ENCODE data around the gene CTNNBIP1. TPM values are rescaled to one million over a fixed set of nuclear protein-coding genes. Genes with fewer than 3 reads are reported as not detected.
A peak's percentile ranks its signal among the peaks of the same experiment; 100 is the strongest.
"Not testable (repeated sequence)": the region's sequence is repeated elsewhere in the genome, so short reads cannot be mapped to it uniquely, and the experiment has no call there.

Gene CTNNBIP1
- total and polyA plus RNA-seq, 10 donors = 7.3 to 17.5 (median 12.1) TPM

GRCh38 chr1:9805006-9805508 is 105.0 kb downstream of the CTNNBIP1 start:
- H3K27me3 ChIP-seq (replicated peaks in 1 of 7) = no peaks in the 10 kb centered on the region
- 83 to 89% (median 85%) methylated on average over 7 of the region's 7 CpGs for WGBS, 5 donors
- no peak overlapping the region for H3K27ac ChIP-seq
- no peak for DNase-seq
- no peak for TF ChIP-seq POLR2AphosphoS5 (IDR thresholded peaks at IDR 0.05)
- peaks cover 0 to 6% (median 0%) of the 10 kb centered on the region in 6 donors for H3K36me3 ChIP-seq
- H3K4me1 ChIP-seq = peaks cover 0 to 80% (median 24%) of the 10 kb centered on the region in 6 donors
- intact Hi-C loops (cut with DNase I; ENCODE audit: low total_unique reads) = no loop called here
- no peak overlapping the region for H3K4me3 ChIP-seq
- no peaks in the 10 kb centered on the region for H3K9me3 ChIP-seq

- H3K4me1 ChIP-seq = peaks cover 8 to 82% (median 29%) of the 10 kb centered on the region in 6 donors
- H3K27me3 ChIP-seq (replicated peaks in 1 of 7); H3K4me3 ChIP-seq; intact Hi-C loops (cut with DNase I; ENCODE audit: low total_unique reads); H3K9me3 ChIP-seq; H3K36me3 ChIP-seq; DNase-seq: not testable (repeated sequence)
- peak overlapping the region in 1 of 8 donors; percentile 0 for H3K27ac ChIP-seq
- WGBS, 5 donors = 92 to 94% (median 93%) methylated on average over 13 of the region's 13 CpGs
These were observed 106.8 kb downstream of the CTNNBIP1 start for GRCh38 chr1:9803003-9803918.

- intact Hi-C loops (cut with DNase I; ENCODE audit: low total_unique reads) = no loop called here
These were observed 108.2 kb downstream of the CTNNBIP1 start for GRCh38 chr1:9801909-9802308.

More at GRCh38 chr1:9801909-9802308, 108.2 kb downstream of the CTNNBIP1 start:
- no peak for DNase-seq
- H3K9me3 ChIP-seq = no peaks in the 10 kb centered on the region
- no peak overlapping the region for H3K4me3 ChIP-seq
- WGBS, 5 donors = 93 to 100% (median 97%) methylated on average over 1 of the region's 1 CpG
- H3K27me3 ChIP-seq (replicated peaks in 1 of 7) = no peaks in the 10 kb centered on the region
- no peak overlapping the region for H3K27ac ChIP-seq
- peaks cover 10 to 85% (median 33%) of the 10 kb centered on the region in 6 donors for H3K4me1 ChIP-seq
- no peak for TF ChIP-seq CTCF (IDR thresholded peaks at IDR 0.05 in 8 of 11, conservative IDR thresholded peaks at IDR 0.05 in 3 of 11)
- no peak for TF ChIP-seq POLR2A (IDR thresholded peaks at IDR 0.05)
- no peak for TF ChIP-seq POLR2AphosphoS5 (IDR thresholded peaks at IDR 0.05)
- no peaks in the 10 kb centered on the region for H3K36me3 ChIP-seq

Other genes with a start within 250 kb of the CTNNBIP1 start
- gene CLSTN1, start 86.3 kb downstream of the CTNNBIP1 start, total RNA-seq = 10 to 100 TPM; 55.9 to 70.7 (median 62.5) TPM
- 10 to 100 TPM; 28.8 to 36.4 (median 30.3) TPM for gene CLSTN1, start 86.3 kb downstream of the CTNNBIP1 start, polyA plus RNA-seq
- gene LZIC, start 33.1 kb upstream of the CTNNBIP1 start, total RNA-seq = 10 to 100 TPM; 16.4 to 24.3 (median 23.1) TPM
- 10 to 100 TPM in 2 of 3 donors, 1 to 10 TPM in 1; 9.9 to 15.9 (median 15.5) TPM for gene LZIC, start 33.1 kb upstream of the CTNNBIP1 start, polyA plus RNA-seq
- 10 to 100 TPM in 3 of 7 donors, 1 to 10 TPM in 4; 6.0 to 13.0 (median 8.8) TPM for gene NMNAT1, start 33.2 kb upstream of the CTNNBIP1 start, total RNA-seq
- gene NMNAT1, start 33.2 kb upstream of the CTNNBIP1 start, polyA plus RNA-seq = 1 to 10 TPM; 2.8 to 6.3 (median 5.2) TPM
- 100 to 1,000 TPM in 2 of 7 donors, 10 to 100 TPM in 5; 21.1 to 144 (median 71.3) TPM for gene RBP7, start 87.0 kb upstream of the CTNNBIP1 start, total RNA-seq
- 100 to 1,000 TPM in 1 of 3 donors, 10 to 100 TPM in 2; 52.1 to 161 (median 58.6) TPM for gene RBP7, start 87.0 kb upstream of the CTNNBIP1 start, polyA plus RNA-seq
- 10 to 100 TPM; 27.0 to 53.8 (median 40.8) TPM for gene UBE4B, start 122.7 kb upstream of the CTNNBIP1 start, total RNA-seq
- 10 to 100 TPM in 2 of 3 donors, 1 to 10 TPM in 1; 8.8 to 12.7 (median 11.7) TPM for gene UBE4B, start 122.7 kb upstream of the CTNNBIP1 start, polyA plus RNA-seq

Data from spleen (tissue), 11 donors.